RWPE1 (cell line): Measurements from ENCODE around the gene SLC46A1.
A peak's percentile ranks its signal among the peaks of the same experiment; 100 is the strongest.

Experiments used
- CTCF ChIA-PET: fragments of 350-600 bp; sonication (Branson Sonifier 250); formaldehyde crosslinking; extraction: SDS; loops from one replicate; lab custom pipeline; 2021; lab: Yijun Ruan, JAX
- POLR2A ChIA-PET: fragments of 400-600 bp; formaldehyde crosslinking; extraction: SDS; loops from one replicate; lab custom pipeline; 2020; ENCODE audit warnings: antibody characterized with exemption; ENCODE audit not compliant: low non-redundant PET; lab: Yijun Ruan, JAX
- DNase-seq: peaks from one replicate; pipeline ENCODE4 v3.0.0; 2012; ENCODE audit warnings: low spot score
- H3K27ac ChIP-seq: fragments of 450-650 bp; 2 replicates; pipeline ENCODE4 v1.5.1; 2017
- CTCF ChIP-seq: fragments of 450-650 bp; conservative IDR thresholded peaks from 2 replicates; pipeline ENCODE4 v1.5.1; 2017; ENCODE audit warnings: low read depth, mild to moderate bottlenecking

SLC46A1 gene

GRCh38 chr17:28390141-28390540, 15.9 kb downstream of the SLC46A1 start:
- DNase-seq, result no peak
- ChIA-PET CTCF (no interaction called here), POLR2A (no interaction called here)
- no peak overlapping the region for H3K27ac ChIP-seq
- TF ChIP-seq CTCF, result no peak

- TF ChIP-seq CTCF, result no peak
- POLR2A ChIA-PET, result no interaction called here
- H3K27ac ChIP-seq, result no peak overlapping the region
- no peak for DNase-seq
- CTCF ChIA-PET, result interaction anchor here (0.5 kb wide), 1 partner anchor 37 kb away, joined by 3 read pairs; no protein-coding TSS in a partner anchor
These were observed 17.9 kb downstream of the SLC46A1 start for GRCh38 chr17:28388106-28388505.

- no peak for DNase-seq
- ChIA-PET POLR2A (no interaction called here), CTCF (no interaction called here)
- no peak overlapping the region for H3K27ac ChIP-seq
- no peak for TF ChIP-seq CTCF
These were observed 19.6 kb downstream of the SLC46A1 start for GRCh38 chr17:28386391-28386790.

GRCh38 chr17:28385406-28385805, 20.6 kb downstream of the SLC46A1 start:
- POLR2A ChIA-PET, result no interaction called here

GRCh38 chr17:28385037-28385400, 21.0 kb downstream of the SLC46A1 start:
- DNase-seq, result no peak
- no peak overlapping the region for H3K27ac ChIP-seq
- ChIA-PET POLR2A (no interaction called here), CTCF (no interaction called here)
- TF ChIP-seq CTCF, result no peak

More at GRCh38 chr17:28385406-28385805, 20.6 kb downstream of the SLC46A1 start:
- CTCF ChIA-PET, result no interaction called here
- TF ChIP-seq CTCF, result no peak
- no peak overlapping the region for H3K27ac ChIP-seq
- no peak for DNase-seq

- no peak for TF ChIP-seq CTCF
- ChIA-PET CTCF (interaction anchor here (1.2 kb wide), 1 partner anchor 33 kb away, joined by 4 read pairs; no protein-coding TSS in a partner anchor), POLR2A (no interaction called here)
- DNase-seq, result no peak
- H3K27ac ChIP-seq, result peak overlapping the region; percentile 40
These were observed 21.6 kb downstream of the SLC46A1 start for GRCh38 chr17:28384281-28385036.
